ENCODE results near the gene APOB. TPM values are rescaled to one million over a fixed set of nuclear protein-coding genes. Genes with fewer than 3 reads are reported as not detected.

The APOB gene
- total and polyA plus RNA-seq, 2 of the 13 experiments (the other 11 are each of a cell fraction or from before 2014, with no cell fraction given): 1,569 to 2,515 TPM

DNA sequence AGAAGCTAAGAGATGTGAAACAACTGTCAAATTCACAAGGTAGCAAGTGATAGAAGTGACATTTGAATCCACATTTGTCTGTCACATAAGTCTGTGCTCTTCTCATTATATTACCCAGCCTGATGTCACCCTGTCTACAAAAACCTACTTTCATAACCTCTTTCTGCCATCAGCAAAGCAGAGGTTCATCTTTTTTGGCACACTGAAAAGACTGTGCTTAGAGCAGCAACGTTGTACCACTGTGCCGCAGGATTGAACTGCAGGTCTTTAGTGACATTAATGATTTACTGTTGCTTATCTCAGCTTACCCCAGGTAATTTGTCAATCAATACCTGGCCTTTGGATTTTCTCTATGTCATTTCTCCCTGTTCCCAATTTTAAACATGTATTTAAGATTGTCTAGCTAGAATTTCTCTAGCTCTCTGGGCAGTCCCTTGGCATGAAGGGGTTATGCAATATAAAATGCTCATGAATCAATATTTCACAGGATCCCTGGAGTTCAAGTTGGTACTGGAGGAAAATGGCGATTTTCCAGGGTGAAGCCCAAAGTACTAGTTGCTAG is 48.5 kb upstream of the APOB start:
- 6% methylated on average over 3 of the region's 3 CpGs for WGBS (ENCODE audit: low lambda C conversion rate)
- Histone ChIP-seq H3K27me3 (ENCODE audit: control insufficient read depth in 1 of 2, insufficient read depth in 2 of 2, low read length in 2 of 2) (no peaks in the 10 kb centered on the region), H3K36me3 (replicated peaks in 1 of 2; ENCODE audit: control insufficient read depth in 1 of 2, insufficient read depth in 2 of 2, low read length in 2 of 2) (no peaks in the 10 kb centered on the region), H4K20me1 (ENCODE audit: insufficient read depth, low read length) (no peaks in the 10 kb centered on the region), H3K9ac (ENCODE audit: insufficient read depth, low read depth, low read length) (no peak overlapping the region), H3K27ac (ENCODE audit: extremely low read length, insufficient read depth, low read length) (peak overlapping the region; percentile 10), H3K4me2 (ENCODE audit: low read depth, low read length) (peak overlapping the region; percentile 51), H2AFZ (ENCODE audit: low read length) (no peak overlapping the region), H3K79me2 (ENCODE audit: insufficient read depth, low read length) (no peaks in the 10 kb centered on the region), H3K4me3 (replicated peaks in 1 of 3; ENCODE audit: insufficient read depth in 1 of 3, low read depth in 2 of 3, low read length in 3 of 3) (no peak overlapping the region; a peak in 1 of 6 replicates), H3K4me1 (ENCODE audit: insufficient read depth, low read length) (peaks cover 52% of the 10 kb centered on the region), H3K9me3 (ENCODE audit: low read length) (no peaks in the 10 kb centered on the region)
- intact Hi-C loops (cut with micrococcal nuclease; ENCODE audit: unreplicated experiment) (loop anchor here (2.0 kb wide), 1 partner anchor 16 kb away; no protein-coding TSS in a partner anchor), in situ Hi-C loops (cut with HindIII; ENCODE audit: extremely low pct_ligation_motif_present, low pct_unique_long_range_greater_than_20kb) (no loop called here)
- FAIRE-seq (no peak), ATAC-seq (peak; percentile 84), DNase-seq (ENCODE audit: low spot score) (peak; percentile 23)
- no TSS peak for BruUV-seq (replicated peaks)
- ChIA-PET POLR2A (interaction anchor here (0.7 to 2.3 kb wide), 6 partner anchors 37 to 67 kb away, joined by 3 to 10 read pairs (median 5); no protein-coding TSS in a partner anchor), CTCF (ENCODE audit: low intra/inter-chr PET ratio, low total read pairs) (no interaction called here)
- TF ChIP-seq ZSCAN30 (CRISPR knock-in tag; IDR thresholded peaks at IDR 0.05): no peak
- TF ChIP-seq CEBPB (IDR thresholded peaks at IDR 0.05; ENCODE audit: borderline replicate concordance, low read depth, low read length): peak; percentile 79
- TF ChIP-seq SIN3B (IDR thresholded peaks at IDR 0.05; ENCODE audit: low read length): no peak
- no peak for TF ChIP-seq MBNL3 (CRISPR knock-in tag; conservative IDR thresholded peaks at IDR 0.05)
- TF ChIP-seq ZNF572 (CRISPR knock-in tag; IDR thresholded peaks at IDR 0.05): no peak
- TF ChIP-seq, protein P1, sequence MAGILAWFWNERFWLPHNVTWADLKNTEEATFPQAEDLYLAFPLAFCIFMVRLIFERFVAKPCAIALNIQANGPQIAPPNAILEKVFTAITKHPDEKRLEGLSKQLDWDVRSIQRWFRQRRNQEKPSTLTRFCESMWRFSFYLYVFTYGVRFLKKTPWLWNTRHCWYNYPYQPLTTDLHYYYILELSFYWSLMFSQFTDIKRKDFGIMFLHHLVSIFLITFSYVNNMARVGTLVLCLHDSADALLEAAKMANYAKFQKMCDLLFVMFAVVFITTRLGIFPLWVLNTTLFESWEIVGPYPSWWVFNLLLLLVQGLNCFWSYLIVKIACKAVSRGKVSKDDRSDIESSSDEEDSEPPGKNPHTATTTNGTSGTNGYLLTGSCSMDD (CRISPR knock-in tag; IDR thresholded peaks at IDR 0.05): no peak
- TF ChIP-seq, protein P2, sequence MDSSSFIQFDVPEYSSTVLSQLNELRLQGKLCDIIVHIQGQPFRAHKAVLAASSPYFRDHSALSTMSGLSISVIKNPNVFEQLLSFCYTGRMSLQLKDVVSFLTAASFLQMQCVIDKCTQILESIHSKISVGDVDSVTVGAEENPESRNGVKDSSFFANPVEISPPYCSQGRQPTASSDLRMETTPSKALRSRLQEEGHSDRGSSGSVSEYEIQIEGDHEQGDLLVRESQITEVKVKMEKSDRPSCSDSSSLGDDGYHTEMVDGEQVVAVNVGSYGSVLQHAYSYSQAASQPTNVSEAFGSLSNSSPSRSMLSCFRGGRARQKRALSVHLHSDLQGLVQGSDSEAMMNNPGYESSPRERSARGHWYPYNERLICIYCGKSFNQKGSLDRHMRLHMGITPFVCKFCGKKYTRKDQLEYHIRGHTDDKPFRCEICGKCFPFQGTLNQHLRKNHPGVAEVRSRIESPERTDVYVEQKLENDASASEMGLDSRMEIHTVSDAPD (CRISPR knock-in tag; IDR thresholded peaks at IDR 0.05): 0 out of 2 replicates have a peak, but pooled peaks have one; percentile 41
- TF ChIP-seq, protein P3, sequence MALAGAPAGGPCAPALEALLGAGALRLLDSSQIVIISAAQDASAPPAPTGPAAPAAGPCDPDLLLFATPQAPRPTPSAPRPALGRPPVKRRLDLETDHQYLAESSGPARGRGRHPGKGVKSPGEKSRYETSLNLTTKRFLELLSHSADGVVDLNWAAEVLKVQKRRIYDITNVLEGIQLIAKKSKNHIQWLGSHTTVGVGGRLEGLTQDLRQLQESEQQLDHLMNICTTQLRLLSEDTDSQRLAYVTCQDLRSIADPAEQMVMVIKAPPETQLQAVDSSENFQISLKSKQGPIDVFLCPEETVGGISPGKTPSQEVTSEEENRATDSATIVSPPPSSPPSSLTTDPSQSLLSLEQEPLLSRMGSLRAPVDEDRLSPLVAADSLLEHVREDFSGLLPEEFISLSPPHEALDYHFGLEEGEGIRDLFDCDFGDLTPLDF (CRISPR knock-in tag; IDR thresholded peaks at IDR 0.05): no peak
- no peak for TF ChIP-seq FOXK2 (IDR thresholded peaks at IDR 0.05)
- TF ChIP-seq SMAD9 (CRISPR knock-in tag; IDR thresholded peaks at IDR 0.05): no peak
- no peak for TF ChIP-seq MIER3 (CRISPR knock-in tag; IDR thresholded peaks at IDR 0.05; ENCODE audit: borderline replicate concordance)
- TF ChIP-seq, protein P4, sequence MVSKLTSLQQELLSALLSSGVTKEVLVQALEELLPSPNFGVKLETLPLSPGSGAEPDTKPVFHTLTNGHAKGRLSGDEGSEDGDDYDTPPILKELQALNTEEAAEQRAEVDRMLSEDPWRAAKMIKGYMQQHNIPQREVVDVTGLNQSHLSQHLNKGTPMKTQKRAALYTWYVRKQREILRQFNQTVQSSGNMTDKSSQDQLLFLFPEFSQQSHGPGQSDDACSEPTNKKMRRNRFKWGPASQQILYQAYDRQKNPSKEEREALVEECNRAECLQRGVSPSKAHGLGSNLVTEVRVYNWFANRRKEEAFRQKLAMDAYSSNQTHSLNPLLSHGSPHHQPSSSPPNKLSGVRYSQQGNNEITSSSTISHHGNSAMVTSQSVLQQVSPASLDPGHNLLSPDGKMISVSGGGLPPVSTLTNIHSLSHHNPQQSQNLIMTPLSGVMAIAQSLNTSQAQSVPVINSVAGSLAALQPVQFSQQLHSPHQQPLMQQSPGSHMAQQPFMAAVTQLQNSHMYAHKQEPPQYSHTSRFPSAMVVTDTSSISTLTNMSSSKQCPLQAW (CRISPR knock-in tag; IDR thresholded peaks at IDR 0.05): peak; percentile 75; the same call in 1 of the 2 replicates
- TF ChIP-seq ZNF570 (CRISPR knock-in tag; IDR thresholded peaks at IDR 0.05; ENCODE audit: borderline replicate concordance): no peak
- TF ChIP-seq, protein P5, sequence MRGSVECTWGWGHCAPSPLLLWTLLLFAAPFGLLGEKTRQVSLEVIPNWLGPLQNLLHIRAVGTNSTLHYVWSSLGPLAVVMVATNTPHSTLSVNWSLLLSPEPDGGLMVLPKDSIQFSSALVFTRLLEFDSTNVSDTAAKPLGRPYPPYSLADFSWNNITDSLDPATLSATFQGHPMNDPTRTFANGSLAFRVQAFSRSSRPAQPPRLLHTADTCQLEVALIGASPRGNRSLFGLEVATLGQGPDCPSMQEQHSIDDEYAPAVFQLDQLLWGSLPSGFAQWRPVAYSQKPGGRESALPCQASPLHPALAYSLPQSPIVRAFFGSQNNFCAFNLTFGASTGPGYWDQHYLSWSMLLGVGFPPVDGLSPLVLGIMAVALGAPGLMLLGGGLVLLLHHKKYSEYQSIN (CRISPR knock-in tag; IDR thresholded peaks at IDR 0.05; ENCODE audit: borderline replicate concordance): no peak
- TF ChIP-seq RFX1 (IDR thresholded peaks at IDR 0.05): no peak
- no peak for TF ChIP-seq ELF3 (CRISPR knock-in tag; IDR thresholded peaks at IDR 0.05)
- no peak for TF ChIP-seq IKZF4 (CRISPR knock-in tag; IDR thresholded peaks at IDR 0.05; ENCODE audit: borderline replicate concordance, low read depth, not compliant biosample characterization)
- peak; percentile 65 for TF ChIP-seq HDAC2 (CRISPR knock-in tag; IDR thresholded peaks at IDR 0.05)
- TF ChIP-seq ZNF619 (CRISPR knock-in tag; IDR thresholded peaks at IDR 0.05): no peak
- TF ChIP-seq ZNF460 (CRISPR knock-in tag; IDR thresholded peaks at IDR 0.05; ENCODE audit: borderline replicate concordance): no peak

Measured in HepG2 (cell line).